Panc1 (cell line): ENCODE data around the gene KRTAP6-1. TPM values are rescaled to one million over a fixed set of nuclear protein-coding genes. Genes with fewer than 3 reads are reported as not detected.

Experiments used
- ATAC-seq: fragments of 200-7000 bp; cut with Tn5 transposase; 2 replicates; pipeline ENCODE4 v1.9.1; 2020; ENCODE audit warnings: mild to moderate bottlenecking, moderate library complexity
- Bru-seq: library from RNA; stranded (reverse); fragments of 400-500 nt; gene quantifications from one replicate; lab custom pipeline; 2021; lab: Mats Ljungman, UMichigan
- BruChase-seq, 2 experiments: library from RNA; stranded (reverse); fragments of 400-500 nt; gene quantifications; one replicate each; lab custom pipeline; 2021; lab: Mats Ljungman, UMichigan
- BruUV-seq: library from RNA; stranded (reverse); fragments of 400-500 nt; replicated peaks from 2 replicates; lab custom pipeline; 2021; lab: Mats Ljungman, UMichigan
- CTCF ChIA-PET: fragments of 300-600 bp; sonication (Branson Sonifier 250); formaldehyde crosslinking; loops from one replicate; lab custom pipeline; 2022; ENCODE audit warnings: antibody characterized with exemption; lab: Charles Lee
- POLR2A ChIA-PET: fragments of 300-600 bp; sonication (Branson Sonifier 250); formaldehyde crosslinking; loops from one replicate; lab custom pipeline; 2022; ENCODE audit warnings: antibody characterized with exemption; lab: Charles Lee
- DNase-seq: peaks from one replicate; pipeline ENCODE4 v3.0.0-alpha.2; 2010; ENCODE audit warnings: low read depth, low spot score
- H3K27ac ChIP-seq: 2 replicates; pipeline ENCODE4 v1.5.1; 2011; ENCODE audit warnings: mild to moderate bottlenecking, low read length, inconsistent platforms
- H3K27me3 ChIP-seq: fragments of 200-500 bp; sonication (Bioruptor generic); 2 replicates; pipeline ENCODE4 v1.6.0; 2014; ENCODE audit warnings: low read length, inconsistent platforms; ENCODE audit not compliant: control insufficient read depth, insufficient read depth
- H3K36me3 ChIP-seq: fragments of 200-500 bp; sonication (Bioruptor generic); 2 replicates; pipeline ENCODE4 v1.5.1; 2014; ENCODE audit warnings: inconsistent platforms, mild to moderate bottlenecking, low read length, moderate library complexity; ENCODE audit not compliant: control insufficient read depth, insufficient read depth
- H3K4me1 ChIP-seq: 2 replicates; pipeline ENCODE4 v1.5.1; 2011; ENCODE audit warnings: inconsistent platforms, mild to moderate bottlenecking, low read length, moderate library complexity; ENCODE audit not compliant: control insufficient read depth, insufficient read depth
- H3K4me3 ChIP-seq, 2 experiments: 2 replicates each; pipeline ENCODE4 v1.5.1; 2011 to 2012; ENCODE audit warnings: low read depth in 2 of 2, low read length in 2 of 2, mild to moderate bottlenecking in 2 of 2, inconsistent platforms in 1 of 2, moderate library complexity in 1 of 2
- H3K9me3 ChIP-seq: fragments of 200-500 bp; sonication (Bioruptor generic); 2 replicates; pipeline ENCODE4 v1.5.1; 2014; ENCODE audit warnings: low read depth, mild to moderate bottlenecking, inconsistent platforms, low read length, moderate library complexity; ENCODE audit not compliant: control insufficient read depth, insufficient read depth
- POLR2AphosphoS5 ChIP-seq: IDR thresholded peaks from 2 replicates; pipeline ENCODE4 v1.6.1; 2012; ENCODE audit warnings: mild to moderate bottlenecking, low read depth, low read length, moderate library complexity
- REST ChIP-seq, 2 experiments: IDR thresholded peaks; 2 replicates each; pipeline ENCODE4 v1.6.1; 2011 to 2012; ENCODE audit warnings: low read depth in 2 of 2, control low read depth in 1 of 2, low read length in 1 of 2, mild to moderate bottlenecking in 1 of 2, moderate library complexity in 1 of 2; ENCODE audit not compliant: insufficient read depth in 1 of 2
- SIN3A ChIP-seq: IDR thresholded peaks from 2 replicates; pipeline ENCODE4 v1.6.1; 2012; ENCODE audit warnings: low read depth, mild to moderate bottlenecking, low read length, moderate library complexity, borderline replicate concordance; ENCODE audit not compliant: insufficient read depth
- TCF7L2 ChIP-seq: IDR thresholded peaks from 2 replicates; pipeline ENCODE4 v1.6.1; 2011; ENCODE audit warnings: mild to moderate bottlenecking, low read depth, low read length, inconsistent platforms
- in situ Hi-C: cut with HindIII; loops from 2 replicates; pipeline ENCODE4 v1.10.0; 2016; ENCODE audit warnings: low sequenced_read_pairs, low pct_unique_long_range_greater_than_20kb
- intact Hi-C: fragments of 100-400 bp; cut with micrococcal nuclease; formaldehyde crosslinking; loops from one replicate; pipeline ENCODE4 v1.10.0; 2022; ENCODE audit not compliant: unreplicated experiment
- long read RNA-seq: library from polyadenylated mRNA; unstranded; transcript quantifications from one replicate; pipeline ENCODE4 v2.0.0, GENCODE V29; 2021; ENCODE audit not compliant: unreplicated experiment
- polyA plus RNA-seq: library from polyadenylated mRNA; unstranded; fragments of >200 nt; gene quantifications from one replicate; pipeline ENCODE4 v1.2.1, GENCODE V29; 2012; ENCODE audit warnings: missing spikeins; ENCODE audit not compliant: insufficient read length
- total RNA-seq: library from RNA; stranded (reverse); gene quantifications from one replicate; pipeline ENCODE4 v1.2.1, GENCODE V29; 2021; ENCODE audit not compliant: unreplicated experiment
- TF ChIP-seq, protein P1 (sequence below): fragments of 450-650 bp; IDR thresholded peaks from 2 replicates; pipeline ENCODE4 v1.5.1; 2017; ENCODE audit warnings: mild to moderate bottlenecking

Gene KRTAP6-1, protein sequence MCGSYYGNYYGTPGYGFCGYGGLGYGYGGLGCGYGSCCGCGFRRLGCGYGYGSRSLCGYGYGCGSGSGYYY
- total RNA-seq, result not detected
- not detected for polyA plus RNA-seq
- Bru-seq, nascent RNA, result not detected
- not detected for BruChase-seq, experiment 1, labeled RNA remaining after a 2-hour chase
- not detected for BruChase-seq, experiment 2, labeled RNA remaining after a 6-hour chase
- long read RNA-seq, result 0 reads

DNA sequence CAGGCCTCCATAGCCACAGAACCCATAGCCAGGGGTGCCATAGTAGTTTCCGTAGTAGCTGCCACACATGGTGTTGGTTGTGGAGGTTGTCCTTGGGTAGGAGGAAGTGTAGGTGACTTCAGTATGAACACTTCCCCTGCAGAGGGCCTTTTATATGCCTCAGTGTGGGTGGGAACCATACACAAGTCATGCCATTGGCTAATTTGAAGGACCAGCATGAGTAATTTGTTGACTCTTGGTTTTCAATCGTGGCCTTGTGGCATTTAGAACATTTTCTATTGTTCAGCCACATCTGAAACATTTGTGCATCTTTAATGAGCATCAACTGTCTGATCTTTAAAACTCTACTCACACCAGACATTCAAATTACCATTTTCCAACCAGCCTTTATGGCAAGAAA, at the start of gene KRTAP6-1:
TSS of gene KRTAP6-1 (minus strand) at position 95 of the 400 bp plus-strand sequence. CDS start at position 69, 26 bp downstream.
- CTCF ChIA-PET, result no interaction called here
- no TSS peak for BruUV-seq
- in situ Hi-C loops, result no loop called here
- H3K27me3 ChIP-seq, result no peaks in the 10 kb centered on the region
- H3K4me3 ChIP-seq, result no peak within 1 kb of the TSS
- no peaks in the 10 kb centered on the region for H3K36me3 ChIP-seq
- POLR2A ChIA-PET, result no interaction called here
- H3K27ac ChIP-seq, result no peak within 1 kb of the TSS
- intact Hi-C loops, result no loop called here
- DNase-seq (no peak), ATAC-seq (no peak)
- H3K9me3 ChIP-seq, result no peaks in the 10 kb centered on the region
- TF ChIP-seq POLR2AphosphoS5, result no peak
- TF ChIP-seq REST (IDR thresholded peaks at IDR 0.05; ENCODE audit: insufficient read depth in 1 of 2, low read depth in 2 of 2, low read length in 1 of 2), result no peak
- TF ChIP-seq, protein P1, sequence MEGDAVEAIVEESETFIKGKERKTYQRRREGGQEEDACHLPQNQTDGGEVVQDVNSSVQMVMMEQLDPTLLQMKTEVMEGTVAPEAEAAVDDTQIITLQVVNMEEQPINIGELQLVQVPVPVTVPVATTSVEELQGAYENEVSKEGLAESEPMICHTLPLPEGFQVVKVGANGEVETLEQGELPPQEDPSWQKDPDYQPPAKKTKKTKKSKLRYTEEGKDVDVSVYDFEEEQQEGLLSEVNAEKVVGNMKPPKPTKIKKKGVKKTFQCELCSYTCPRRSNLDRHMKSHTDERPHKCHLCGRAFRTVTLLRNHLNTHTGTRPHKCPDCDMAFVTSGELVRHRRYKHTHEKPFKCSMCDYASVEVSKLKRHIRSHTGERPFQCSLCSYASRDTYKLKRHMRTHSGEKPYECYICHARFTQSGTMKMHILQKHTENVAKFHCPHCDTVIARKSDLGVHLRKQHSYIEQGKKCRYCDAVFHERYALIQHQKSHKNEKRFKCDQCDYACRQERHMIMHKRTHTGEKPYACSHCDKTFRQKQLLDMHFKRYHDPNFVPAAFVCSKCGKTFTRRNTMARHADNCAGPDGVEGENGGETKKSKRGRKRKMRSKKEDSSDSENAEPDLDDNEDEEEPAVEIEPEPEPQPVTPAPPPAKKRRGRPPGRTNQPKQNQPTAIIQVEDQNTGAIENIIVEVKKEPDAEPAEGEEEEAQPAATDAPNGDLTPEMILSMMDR, result no peak
- TF ChIP-seq SIN3A, result no peak
- TF ChIP-seq TCF7L2, result no peak
- no peaks in the 10 kb centered on the region for H3K4me1 ChIP-seq

DNA sequence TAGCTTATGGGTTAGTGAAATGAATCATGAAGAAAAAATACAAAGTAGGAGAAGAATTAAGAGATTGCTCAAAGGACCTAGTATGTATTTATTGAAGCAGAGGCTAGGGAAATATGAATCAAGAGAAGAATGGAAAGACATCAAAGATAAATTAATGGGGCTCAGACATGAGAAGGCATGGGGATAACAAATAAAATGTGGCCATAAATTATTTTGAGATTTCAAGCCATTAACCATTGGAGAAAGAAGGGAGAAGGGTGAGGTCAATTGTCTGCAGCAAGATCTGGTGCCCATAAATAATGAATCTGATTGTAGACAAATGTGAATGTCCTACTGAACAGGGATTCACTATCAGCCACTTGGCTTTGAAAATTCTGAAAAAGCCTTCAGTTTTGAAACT, 39.2 kb upstream of the KRTAP6-1 start:
- H3K27ac ChIP-seq, result no peak overlapping the region
- H3K4me1 ChIP-seq, result no peaks in the 10 kb centered on the region
- H3K4me3 ChIP-seq, result no peak overlapping the region
- CTCF ChIA-PET, result no interaction called here
- POLR2A ChIA-PET, result no interaction called here
- intact Hi-C loops, result no loop called here
- H3K27me3 ChIP-seq, result no peaks in the 10 kb centered on the region
- no TSS peak for BruUV-seq
- in situ Hi-C loops, result no loop called here
- H3K36me3 ChIP-seq, result no peaks in the 10 kb centered on the region
- DNase-seq (no peak), ATAC-seq (no peak)
- H3K9me3 ChIP-seq, result no peaks in the 10 kb centered on the region
- TF ChIP-seq POLR2AphosphoS5, result no peak
- no peak for TF ChIP-seq REST (IDR thresholded peaks at IDR 0.05; ENCODE audit: insufficient read depth in 1 of 2, low read depth in 2 of 2, low read length in 1 of 2)
- TF ChIP-seq SIN3A, result no peak
- no peak for TF ChIP-seq TCF7L2
- TF ChIP-seq, protein P1, result no peak
